Endothelial cell (in vitro differentiated cells): Measurements from ENCODE around the gene RNF222. TPM values are rescaled to one million over a fixed set of nuclear protein-coding genes. Genes with fewer than 3 reads are reported as not detected.

Experiments
- DNase-seq: peaks from one replicate; pipeline ENCODE4 v3.0.0; 2021; ENCODE audit warnings: low spot score
- H3K27ac Mint-ChIP-seq: one replicate; pipeline ENCODE4 v1.8.0; 2021; ENCODE audit warnings: mixed read lengths, inconsistent platforms; ENCODE audit not compliant: unreplicated experiment
- H3K27me3 Mint-ChIP-seq: one replicate; pipeline ENCODE4 v1.8.0; 2021; ENCODE audit warnings: mild to moderate bottlenecking, moderate library complexity, mixed read lengths, inconsistent platforms; ENCODE audit not compliant: unreplicated experiment
- H3K36me3 Mint-ChIP-seq: one replicate; pipeline ENCODE4 v1.8.0; 2021; ENCODE audit warnings: mild to moderate bottlenecking, low read depth, mixed read lengths, inconsistent platforms; ENCODE audit not compliant: unreplicated experiment
- H3K4me1 Mint-ChIP-seq: one replicate; pipeline ENCODE4 v1.8.0; 2021; ENCODE audit warnings: mild to moderate bottlenecking, mixed read lengths, inconsistent platforms; ENCODE audit not compliant: unreplicated experiment
- H3K4me3 Mint-ChIP-seq: one replicate; pipeline ENCODE4 v1.8.0; 2021; ENCODE audit warnings: mild to moderate bottlenecking, mixed read lengths, inconsistent platforms; ENCODE audit not compliant: unreplicated experiment
- H3K9me3 Mint-ChIP-seq: one replicate; pipeline ENCODE4 v1.8.0; 2021; ENCODE audit warnings: mixed read lengths, inconsistent platforms; ENCODE audit not compliant: unreplicated experiment
- total RNA-seq: library from RNA; stranded (reverse); fragmentation: NEBNext Ultra II Directional; extraction: Animal tissue kit (Norgen Biotek cat#: 25700); gene quantifications from one replicate; pipeline ENCODE4 v1.2.1, GENCODE V29; 2021; ENCODE audit not compliant: unreplicated experiment
- TF ChIP-seq, protein P1 (sequence below): fragments of 200-600 bp; sonication (generic); IDR thresholded peaks from one replicate; pipeline ENCODE4 v1.5.0; 2021; ENCODE audit warnings: antibody characterized with exemption; ENCODE audit not compliant: unreplicated experiment

The RNF222 gene
- total RNA-seq, 1 donor from 2014 or later, result not detected

DNA sequence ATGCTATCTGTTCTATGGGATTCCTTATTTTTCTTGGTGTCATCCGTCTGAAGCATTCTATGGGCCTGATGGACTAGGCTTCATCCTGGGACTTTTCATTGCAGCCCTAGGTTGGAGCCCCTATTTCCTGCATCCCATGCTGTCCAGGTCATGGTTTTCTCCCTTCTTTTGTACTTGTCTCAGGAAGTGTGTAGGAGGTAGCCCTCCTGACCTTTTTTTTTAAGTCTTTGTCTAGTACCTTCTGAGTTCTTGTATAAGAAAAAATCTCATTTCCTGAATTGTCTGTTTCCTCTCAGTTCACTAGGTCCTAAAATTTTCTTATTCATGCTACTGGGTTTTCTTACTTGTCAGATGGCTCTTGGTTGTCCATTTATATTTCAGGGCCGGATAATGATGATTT lies 44.1 kb upstream of the RNF222 start:
- peaks cover 70% of the 10 kb centered on the region for H3K4me1 Mint-ChIP-seq
- peaks cover 9% of the 10 kb centered on the region for H3K27me3 Mint-ChIP-seq
- H3K27ac Mint-ChIP-seq, result peak overlapping the region; percentile 89
- H3K4me3 Mint-ChIP-seq, result peak overlapping the region; percentile 6
- TF ChIP-seq, protein P1, sequence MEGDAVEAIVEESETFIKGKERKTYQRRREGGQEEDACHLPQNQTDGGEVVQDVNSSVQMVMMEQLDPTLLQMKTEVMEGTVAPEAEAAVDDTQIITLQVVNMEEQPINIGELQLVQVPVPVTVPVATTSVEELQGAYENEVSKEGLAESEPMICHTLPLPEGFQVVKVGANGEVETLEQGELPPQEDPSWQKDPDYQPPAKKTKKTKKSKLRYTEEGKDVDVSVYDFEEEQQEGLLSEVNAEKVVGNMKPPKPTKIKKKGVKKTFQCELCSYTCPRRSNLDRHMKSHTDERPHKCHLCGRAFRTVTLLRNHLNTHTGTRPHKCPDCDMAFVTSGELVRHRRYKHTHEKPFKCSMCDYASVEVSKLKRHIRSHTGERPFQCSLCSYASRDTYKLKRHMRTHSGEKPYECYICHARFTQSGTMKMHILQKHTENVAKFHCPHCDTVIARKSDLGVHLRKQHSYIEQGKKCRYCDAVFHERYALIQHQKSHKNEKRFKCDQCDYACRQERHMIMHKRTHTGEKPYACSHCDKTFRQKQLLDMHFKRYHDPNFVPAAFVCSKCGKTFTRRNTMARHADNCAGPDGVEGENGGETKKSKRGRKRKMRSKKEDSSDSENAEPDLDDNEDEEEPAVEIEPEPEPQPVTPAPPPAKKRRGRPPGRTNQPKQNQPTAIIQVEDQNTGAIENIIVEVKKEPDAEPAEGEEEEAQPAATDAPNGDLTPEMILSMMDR, result no peak
- no peaks in the 10 kb centered on the region for H3K9me3 Mint-ChIP-seq
- DNase-seq, result no peak
- H3K36me3 Mint-ChIP-seq, result peaks cover 22% of the 10 kb centered on the region

DNA sequence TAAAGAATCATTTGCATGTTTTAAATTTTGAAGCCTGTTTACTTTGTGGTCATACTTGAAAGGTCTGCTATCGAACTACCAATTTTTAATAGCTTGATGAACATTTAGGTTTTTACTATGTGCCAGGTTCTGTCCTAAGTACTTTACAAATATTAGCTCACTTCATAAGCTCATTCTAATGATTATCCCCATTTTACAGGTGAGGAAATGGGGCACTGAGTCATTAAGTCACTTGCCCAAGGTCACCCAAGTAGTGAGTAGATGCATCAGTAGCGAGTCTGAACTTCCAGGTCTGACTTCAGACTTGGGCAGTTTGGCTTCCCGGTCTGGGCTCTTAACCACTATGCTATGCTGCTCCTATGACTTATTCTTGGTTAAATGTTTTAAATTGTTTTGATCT lies 42.1 kb upstream of the RNF222 start:
- no peak for DNase-seq
- H3K9me3 Mint-ChIP-seq, result no peaks in the 10 kb centered on the region
- peak overlapping the region; percentile 29 for H3K4me3 Mint-ChIP-seq
- TF ChIP-seq, protein P1, result no peak
- peaks cover 59% of the 10 kb centered on the region for H3K4me1 Mint-ChIP-seq
- H3K27me3 Mint-ChIP-seq, result peaks cover 14% of the 10 kb centered on the region
- peak overlapping the region; percentile 64 for H3K27ac Mint-ChIP-seq
- peaks cover 24% of the 10 kb centered on the region for H3K36me3 Mint-ChIP-seq

DNA sequence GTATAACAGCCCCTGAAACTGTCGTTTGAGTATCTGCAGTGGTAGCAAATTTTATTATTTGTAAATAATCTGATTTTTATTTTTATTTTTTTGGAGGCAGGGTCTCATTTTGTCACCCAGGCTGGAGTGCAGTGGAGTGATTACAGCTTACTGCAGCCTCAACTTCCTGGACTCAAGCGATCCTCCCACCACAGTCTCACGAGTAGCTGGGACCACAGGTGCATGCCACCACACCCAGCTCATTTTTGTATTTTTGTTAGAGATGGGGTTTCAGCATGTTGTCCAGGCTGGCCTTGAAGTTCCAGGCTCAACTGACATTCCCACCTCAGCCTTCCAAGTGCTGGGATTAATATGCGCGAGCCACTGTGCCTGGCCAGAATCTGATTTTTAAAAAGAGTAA lies 40.8 kb upstream of the RNF222 start:
- H3K4me1 Mint-ChIP-seq, result peaks cover 48% of the 10 kb centered on the region
- peaks cover 14% of the 10 kb centered on the region for H3K27me3 Mint-ChIP-seq
- no peak for DNase-seq
- no peaks in the 10 kb centered on the region for H3K9me3 Mint-ChIP-seq
- H3K36me3 Mint-ChIP-seq, result peaks cover 20% of the 10 kb centered on the region
- no peak overlapping the region for H3K27ac Mint-ChIP-seq
- TF ChIP-seq, protein P1, result no peak
- H3K4me3 Mint-ChIP-seq, result no peak overlapping the region

DNA sequence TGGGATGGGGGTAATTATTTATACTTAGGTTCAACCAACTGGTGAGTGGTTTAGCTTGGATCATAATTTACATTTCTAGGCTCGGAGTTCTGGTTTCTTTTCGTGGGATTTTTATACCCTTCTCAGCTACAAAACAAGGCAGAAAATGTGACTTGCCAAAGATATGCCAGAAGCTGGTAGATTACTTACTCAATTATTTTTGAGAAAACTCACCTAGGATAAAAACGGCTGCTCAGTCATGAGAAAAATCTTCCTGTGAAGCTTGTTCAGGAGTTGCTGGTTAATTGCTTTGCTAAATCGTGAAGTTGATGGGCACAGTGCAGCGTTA lies 39.2 kb upstream of the RNF222 start:
- peak overlapping the region; percentile 97 for H3K4me3 Mint-ChIP-seq
- TF ChIP-seq, protein P1, result no peak
- H3K27me3 Mint-ChIP-seq, result peaks cover 10% of the 10 kb centered on the region
- peaks cover 35% of the 10 kb centered on the region for H3K4me1 Mint-ChIP-seq
- DNase-seq, result no peak
- H3K36me3 Mint-ChIP-seq, result peaks cover 14% of the 10 kb centered on the region
- H3K27ac Mint-ChIP-seq, result peak overlapping the region; percentile 94
- H3K9me3 Mint-ChIP-seq, result no peaks in the 10 kb centered on the region

DNA sequence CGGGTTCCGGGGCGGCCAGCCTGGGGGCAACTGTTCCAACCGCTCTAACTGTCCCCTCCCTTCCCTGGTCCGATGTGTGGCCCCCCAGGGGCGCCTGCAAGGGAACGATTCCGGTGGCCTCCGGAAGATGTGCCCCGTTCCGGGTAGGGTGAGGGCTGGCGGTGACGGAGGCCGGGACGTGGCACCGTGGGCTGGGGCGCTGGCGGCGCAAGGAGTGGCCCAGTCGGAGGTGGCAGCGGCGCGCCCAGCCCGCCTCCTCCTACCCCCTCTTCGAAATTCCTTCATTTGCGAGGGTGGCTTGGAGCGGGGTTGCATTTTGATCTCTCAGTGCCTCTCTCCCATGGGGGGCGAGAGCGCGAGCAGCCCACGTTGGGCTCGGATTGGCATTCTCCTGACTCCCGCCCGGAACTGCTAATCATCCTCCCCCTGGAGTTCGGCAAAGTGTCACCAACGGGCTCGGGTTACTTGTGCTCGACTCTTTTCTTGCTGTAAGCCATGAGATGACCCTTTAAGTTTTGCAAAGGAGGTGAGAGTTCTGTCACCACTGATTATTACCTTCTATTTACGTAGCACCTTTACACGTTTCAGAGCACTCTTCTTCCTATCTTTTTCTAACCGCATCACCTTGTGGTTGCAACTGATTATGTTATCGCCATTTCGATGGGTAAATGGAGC lies 38.7 kb upstream of the RNF222 start:
- Mint-ChIP-seq H3K27ac (peak overlapping the region; percentile 94), H3K27me3 (peaks cover 10% of the 10 kb centered on the region), H3K36me3 (peaks cover 14% of the 10 kb centered on the region), H3K4me3 (peak overlapping the region; percentile 97), H3K4me1 (peaks cover 31% of the 10 kb centered on the region), H3K9me3 (no peaks in the 10 kb centered on the region)
- TF ChIP-seq, protein P1, result no peak
- peak; percentile 56 for DNase-seq
